OCI-LY7 (cell line): ENCODE results near the gene LUZP1.

Experiments used
- EZH2phosphoT487 ChIP-seq: fragments of 200-600 bp; sonication (generic); IDR thresholded peaks from 2 replicates; pipeline ENCODE4 v1.6.1; 2018; ENCODE audit warnings: low read depth, borderline replicate concordance, mild to moderate bottlenecking, mixed run types, antibody characterized with exemption, low read length, moderate library complexity, mixed read lengths
- TF ChIP-seq, protein P1 (sequence below): fragments of 200-600 bp; sonication (generic); conservative IDR thresholded peaks from 2 replicates; pipeline ENCODE4 v1.5.1; 2014; ENCODE audit warnings: mild to moderate bottlenecking, antibody characterized with exemption, low read length, moderate library complexity, mixed read lengths

DNA sequence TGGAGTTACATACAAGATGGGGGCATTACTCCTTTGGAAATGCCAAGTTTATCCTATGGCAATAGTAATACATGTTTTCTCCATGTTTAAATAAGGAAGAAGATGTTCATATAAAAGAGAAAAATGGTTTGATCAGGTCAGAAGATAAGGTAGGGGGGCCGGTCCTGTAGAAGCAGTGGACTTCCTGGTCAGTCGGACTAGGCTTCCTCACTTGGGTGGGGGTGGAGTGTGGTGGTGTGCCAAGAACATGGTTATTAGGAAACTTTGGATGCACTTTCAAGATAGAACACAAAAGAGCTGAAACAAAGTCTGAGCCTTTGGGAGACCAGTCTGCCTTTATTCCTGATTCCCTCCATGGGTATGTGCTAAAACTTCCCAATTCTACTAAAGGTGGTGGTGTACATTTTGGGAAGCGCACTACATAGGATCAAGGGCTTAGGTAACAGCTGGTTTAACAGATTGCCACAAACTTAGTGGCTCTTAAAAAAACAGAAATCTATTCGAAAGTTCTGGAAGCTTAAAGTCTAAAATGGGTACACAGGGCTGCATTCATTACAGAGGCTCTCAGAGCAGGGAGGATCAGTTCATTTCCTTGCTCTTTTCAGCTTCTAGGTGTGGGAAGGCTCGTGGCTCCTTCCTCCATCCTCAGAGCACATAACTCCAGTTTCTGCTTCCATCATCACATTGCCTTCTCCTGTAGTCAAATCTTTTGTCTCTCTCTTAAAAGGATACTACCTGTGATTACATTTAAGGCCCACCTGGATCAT lies 84.8 kb downstream of the LUZP1 start:
- TF ChIP-seq, protein P1, sequence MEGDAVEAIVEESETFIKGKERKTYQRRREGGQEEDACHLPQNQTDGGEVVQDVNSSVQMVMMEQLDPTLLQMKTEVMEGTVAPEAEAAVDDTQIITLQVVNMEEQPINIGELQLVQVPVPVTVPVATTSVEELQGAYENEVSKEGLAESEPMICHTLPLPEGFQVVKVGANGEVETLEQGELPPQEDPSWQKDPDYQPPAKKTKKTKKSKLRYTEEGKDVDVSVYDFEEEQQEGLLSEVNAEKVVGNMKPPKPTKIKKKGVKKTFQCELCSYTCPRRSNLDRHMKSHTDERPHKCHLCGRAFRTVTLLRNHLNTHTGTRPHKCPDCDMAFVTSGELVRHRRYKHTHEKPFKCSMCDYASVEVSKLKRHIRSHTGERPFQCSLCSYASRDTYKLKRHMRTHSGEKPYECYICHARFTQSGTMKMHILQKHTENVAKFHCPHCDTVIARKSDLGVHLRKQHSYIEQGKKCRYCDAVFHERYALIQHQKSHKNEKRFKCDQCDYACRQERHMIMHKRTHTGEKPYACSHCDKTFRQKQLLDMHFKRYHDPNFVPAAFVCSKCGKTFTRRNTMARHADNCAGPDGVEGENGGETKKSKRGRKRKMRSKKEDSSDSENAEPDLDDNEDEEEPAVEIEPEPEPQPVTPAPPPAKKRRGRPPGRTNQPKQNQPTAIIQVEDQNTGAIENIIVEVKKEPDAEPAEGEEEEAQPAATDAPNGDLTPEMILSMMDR = no peak
- TF ChIP-seq EZH2phosphoT487 = no peak
